Measurements from ENCODE around the gene SCD5.

DNA sequence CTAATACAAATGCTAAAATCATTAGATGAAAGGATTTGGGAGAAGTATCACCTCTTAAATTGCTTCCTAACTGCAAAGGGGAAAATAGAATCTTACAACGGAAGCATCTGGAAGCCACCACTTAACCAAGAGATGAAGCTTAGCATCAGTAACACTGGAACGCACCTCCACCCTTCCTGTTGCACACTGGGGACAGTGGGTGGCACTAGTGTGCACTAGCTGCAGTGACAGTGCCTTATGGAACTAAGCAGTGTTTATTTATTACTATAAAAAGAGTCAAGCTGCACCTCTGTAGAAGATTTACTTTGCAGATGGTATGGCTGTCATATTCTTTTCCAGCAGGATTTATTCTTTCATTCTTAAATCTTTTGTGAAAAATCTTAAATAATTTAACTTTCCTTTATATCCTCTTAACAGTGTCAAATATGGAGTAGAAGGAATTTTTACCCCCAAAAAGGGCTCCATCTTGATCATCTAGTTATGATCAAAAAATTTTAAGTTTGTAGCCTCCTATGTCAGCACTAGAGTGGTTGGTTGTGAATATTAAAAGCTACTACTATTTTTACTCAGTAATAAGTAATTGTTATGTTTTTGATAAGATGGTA, 76.7 kb downstream of the SCD5 start:
- TF ChIP-seq ZNF785 (tag by site-specific recombination; IDR thresholded peaks at IDR 0.05) (no peak), ZNF140 (tag by site-specific recombination; IDR thresholded peaks at IDR 0.05) (no peak), ZNF416 (tag by site-specific recombination; IDR thresholded peaks at IDR 0.05) (no peak), ZNF561 (tag by site-specific recombination; IDR thresholded peaks at IDR 0.05; ENCODE audit: borderline replicate concordance) (no peak), ZNF544 (tag by site-specific recombination; IDR thresholded peaks at IDR 0.05) (no peak)
- TF ChIP-seq, protein P1, sequence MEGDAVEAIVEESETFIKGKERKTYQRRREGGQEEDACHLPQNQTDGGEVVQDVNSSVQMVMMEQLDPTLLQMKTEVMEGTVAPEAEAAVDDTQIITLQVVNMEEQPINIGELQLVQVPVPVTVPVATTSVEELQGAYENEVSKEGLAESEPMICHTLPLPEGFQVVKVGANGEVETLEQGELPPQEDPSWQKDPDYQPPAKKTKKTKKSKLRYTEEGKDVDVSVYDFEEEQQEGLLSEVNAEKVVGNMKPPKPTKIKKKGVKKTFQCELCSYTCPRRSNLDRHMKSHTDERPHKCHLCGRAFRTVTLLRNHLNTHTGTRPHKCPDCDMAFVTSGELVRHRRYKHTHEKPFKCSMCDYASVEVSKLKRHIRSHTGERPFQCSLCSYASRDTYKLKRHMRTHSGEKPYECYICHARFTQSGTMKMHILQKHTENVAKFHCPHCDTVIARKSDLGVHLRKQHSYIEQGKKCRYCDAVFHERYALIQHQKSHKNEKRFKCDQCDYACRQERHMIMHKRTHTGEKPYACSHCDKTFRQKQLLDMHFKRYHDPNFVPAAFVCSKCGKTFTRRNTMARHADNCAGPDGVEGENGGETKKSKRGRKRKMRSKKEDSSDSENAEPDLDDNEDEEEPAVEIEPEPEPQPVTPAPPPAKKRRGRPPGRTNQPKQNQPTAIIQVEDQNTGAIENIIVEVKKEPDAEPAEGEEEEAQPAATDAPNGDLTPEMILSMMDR (tag by site-specific recombination; IDR thresholded peaks at IDR 0.05) = no peak
- TF ChIP-seq, protein P2, sequence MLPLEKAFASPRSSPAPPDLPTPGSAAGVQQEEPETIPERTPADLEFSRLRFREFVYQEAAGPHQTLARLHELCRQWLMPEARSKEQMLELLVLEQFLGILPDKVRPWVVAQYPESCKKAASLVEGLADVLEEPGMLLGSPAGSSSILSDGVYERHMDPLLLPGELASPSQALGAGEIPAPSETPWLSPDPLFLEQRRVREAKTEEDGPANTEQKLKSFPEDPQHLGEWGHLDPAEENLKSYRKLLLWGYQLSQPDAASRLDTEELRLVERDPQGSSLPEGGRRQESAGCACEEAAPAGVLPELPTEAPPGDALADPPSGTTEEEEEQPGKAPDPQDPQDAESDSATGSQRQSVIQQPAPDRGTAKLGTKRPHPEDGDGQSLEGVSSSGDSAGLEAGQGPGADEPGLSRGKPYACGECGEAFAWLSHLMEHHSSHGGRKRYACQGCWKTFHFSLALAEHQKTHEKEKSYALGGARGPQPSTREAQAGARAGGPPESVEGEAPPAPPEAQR (tag by site-specific recombination; IDR thresholded peaks at IDR 0.05) = no peak
